Activated naive CD8-positive, alpha-beta T cell (primary cell): ENCODE data around the gene TNNT1.
A peak's percentile ranks its signal among the peaks of the same experiment; 100 is the strongest.

Experiments used
- H3K27ac Mint-ChIP-seq: one replicate; pipeline ENCODE4 v1.8.0; 2021; ENCODE audit warnings: mixed read lengths
- H3K27me3 Mint-ChIP-seq: one replicate; pipeline ENCODE4 v1.8.0; 2021; ENCODE audit warnings: mixed read lengths
- H3K36me3 Mint-ChIP-seq: one replicate; pipeline ENCODE4 v1.8.0; 2021; ENCODE audit warnings: mixed read lengths
- H3K4me1 Mint-ChIP-seq: one replicate; pipeline ENCODE4 v1.8.0; 2021; ENCODE audit warnings: low read depth, mixed read lengths
- H3K4me3 Mint-ChIP-seq: one replicate; pipeline ENCODE4 v1.8.0; 2021; ENCODE audit warnings: mild to moderate bottlenecking, mixed read lengths
- H3K9me3 Mint-ChIP-seq: one replicate; pipeline ENCODE4 v1.8.0; 2021; ENCODE audit warnings: low read depth, mixed read lengths

TNNT1 gene

DNA sequence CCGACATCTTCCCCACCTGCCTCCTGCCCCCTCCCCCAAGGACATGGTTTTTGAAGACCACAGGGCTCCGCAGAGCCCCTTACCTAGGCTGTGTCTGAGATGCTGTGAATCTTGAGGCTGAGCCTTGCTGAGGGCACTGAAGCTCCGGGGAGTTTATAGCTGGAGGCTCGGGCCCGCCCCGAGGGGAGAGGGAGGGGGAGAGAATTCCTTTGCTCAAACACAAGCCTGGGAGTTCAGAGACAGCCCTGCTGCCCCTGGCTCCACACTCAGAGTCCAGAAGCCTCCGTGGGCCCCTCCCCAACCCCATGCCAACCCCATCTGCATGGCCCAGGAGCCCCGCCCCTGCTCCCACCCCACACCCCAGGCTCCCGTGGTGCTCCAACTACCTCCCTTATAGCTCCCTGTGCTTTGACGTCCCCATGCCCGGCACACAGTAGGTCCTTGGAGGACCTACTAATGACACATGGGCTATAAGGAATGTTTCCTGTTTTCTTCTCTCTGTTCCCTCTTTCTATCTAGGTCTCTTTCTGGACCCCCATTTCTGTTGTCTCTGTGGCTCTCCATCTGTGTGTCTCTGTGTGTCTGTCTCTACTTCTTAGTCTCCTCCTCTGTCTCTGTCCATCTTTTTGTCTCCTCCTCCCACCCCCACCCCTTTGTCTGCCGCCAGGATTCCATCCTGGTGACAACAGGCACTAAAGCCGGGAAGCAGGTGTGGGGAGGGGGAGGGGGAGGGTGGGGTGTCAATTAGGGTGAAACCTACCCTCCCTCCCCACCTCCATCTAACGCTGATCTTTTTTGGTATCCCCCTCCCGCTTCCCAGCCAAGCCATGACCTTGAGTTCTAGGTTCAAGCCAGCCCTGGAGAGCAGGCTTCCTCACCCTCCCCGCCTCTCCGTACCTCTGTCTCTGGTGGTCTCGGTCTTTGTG lies at the start of gene TNNT1:
Gene TNNT1, minus strand, starts transcription at position 129 of the 926 bp plus-strand sequence. CDS start 2,049 bp downstream, outside the sequence.
- no peak within 1 kb of the TSS for H3K4me3 Mint-ChIP-seq
- H3K4me1 Mint-ChIP-seq, result peaks cover 19% of the 10 kb centered on the region
- H3K27ac Mint-ChIP-seq, result no peak within 1 kb of the TSS
- H3K36me3 Mint-ChIP-seq, result peaks cover 4% of the 10 kb centered on the region
- peaks cover 24% of the 10 kb centered on the region for H3K27me3 Mint-ChIP-seq
- peaks cover 6% of the 10 kb centered on the region for H3K9me3 Mint-ChIP-seq

DNA sequence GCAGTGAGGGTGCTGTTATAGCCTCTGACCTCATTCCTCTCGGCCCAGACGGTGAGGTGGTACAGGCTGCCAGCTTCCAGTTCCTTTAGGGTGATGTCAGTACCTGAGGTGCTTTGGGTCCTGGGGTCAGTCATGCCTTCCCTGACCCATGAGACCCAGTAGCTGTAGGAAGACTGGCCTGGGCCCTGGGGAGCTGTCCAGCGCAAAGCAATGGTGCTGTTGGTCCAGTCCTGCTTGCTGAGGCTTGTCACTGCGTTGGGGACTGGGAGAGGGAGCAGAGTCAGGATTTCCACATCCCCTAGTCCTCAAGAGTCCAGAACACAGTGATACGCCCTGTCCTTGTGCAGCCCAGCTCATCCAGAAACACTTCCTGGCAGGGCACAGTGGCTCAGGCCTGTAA lies 49.6 kb upstream of the TNNT1 start:
- no peaks in the 10 kb centered on the region for H3K36me3 Mint-ChIP-seq
- H3K27me3 Mint-ChIP-seq, result peaks cover 15% of the 10 kb centered on the region
- no peaks in the 10 kb centered on the region for H3K9me3 Mint-ChIP-seq
- no peaks in the 10 kb centered on the region for H3K4me1 Mint-ChIP-seq
- H3K27ac Mint-ChIP-seq, result no peak overlapping the region
- H3K4me3 Mint-ChIP-seq, result no peak overlapping the region

GRCh38 chr19:55197528-55197927 lies 48.5 kb upstream of the TNNT1 start:
- Mint-ChIP-seq H3K9me3 (no peaks in the 10 kb centered on the region), H3K27me3 (peaks cover 15% of the 10 kb centered on the region), H3K36me3 (no peaks in the 10 kb centered on the region), H3K4me1 (no peaks in the 10 kb centered on the region), H3K27ac (no peak overlapping the region), H3K4me3 (no peak overlapping the region)

GRCh38 chr19:55196803-55197202 lies 47.8 kb upstream of the TNNT1 start:
- Mint-ChIP-seq H3K4me1 (no peaks in the 10 kb centered on the region), H3K4me3 (no peak overlapping the region), H3K27ac (no peak overlapping the region), H3K27me3 (peaks cover 11% of the 10 kb centered on the region), H3K36me3 (no peaks in the 10 kb centered on the region), H3K9me3 (no peaks in the 10 kb centered on the region)

DNA sequence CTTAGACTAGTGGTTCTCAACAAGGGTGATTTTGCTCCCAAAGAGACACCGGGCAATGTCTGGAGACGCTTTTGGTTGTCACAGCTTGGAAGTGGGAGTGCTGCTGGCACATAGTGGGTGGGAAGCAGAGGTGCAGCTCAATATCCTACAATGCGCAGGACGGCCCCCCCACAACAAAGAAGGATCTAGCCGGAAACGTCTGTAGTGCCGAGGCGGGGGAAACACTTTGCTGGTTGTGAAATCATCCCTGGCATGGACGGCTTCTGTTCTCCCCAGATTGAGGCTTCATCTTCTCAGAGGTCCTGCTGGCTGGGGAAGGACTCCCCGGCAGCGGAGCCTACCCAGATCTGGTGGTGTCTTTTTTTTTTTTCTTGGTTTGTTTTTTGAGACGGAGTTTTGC lies 44.5 kb upstream of the TNNT1 start:
- Mint-ChIP-seq H3K4me3 (no peak overlapping the region), H3K4me1 (peaks cover 4% of the 10 kb centered on the region), H3K9me3 (no peaks in the 10 kb centered on the region), H3K27ac (no peak overlapping the region), H3K36me3 (no peaks in the 10 kb centered on the region), H3K27me3 (peaks cover 7% of the 10 kb centered on the region)

DNA sequence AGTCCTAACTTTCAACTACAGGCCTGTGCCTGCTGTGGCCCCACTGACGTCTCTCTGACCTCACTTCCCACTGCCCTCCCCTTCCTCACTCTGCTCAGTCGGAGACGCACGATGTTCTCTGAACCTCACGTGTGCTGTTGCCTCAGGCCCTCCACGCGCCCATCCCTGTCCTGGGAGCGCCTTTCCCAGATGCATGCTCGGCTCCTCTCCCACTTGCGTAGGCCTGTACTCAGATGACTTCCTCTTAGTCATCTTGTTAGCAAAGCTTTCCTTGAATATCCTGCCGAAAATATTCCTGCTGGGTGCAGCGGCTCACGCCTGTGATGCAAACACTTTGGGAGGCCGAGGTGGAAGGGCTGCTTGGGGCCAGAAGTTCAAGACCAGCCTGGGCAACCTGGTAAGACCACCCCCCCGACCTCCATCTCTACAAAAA lies 40.4 kb upstream of the TNNT1 start:
- Mint-ChIP-seq H3K9me3 (no peaks in the 10 kb centered on the region), H3K4me3 (no peak overlapping the region), H3K4me1 (peaks cover 5% of the 10 kb centered on the region), H3K27me3 (peaks cover 6% of the 10 kb centered on the region), H3K27ac (no peak overlapping the region), H3K36me3 (no peaks in the 10 kb centered on the region)

DNA sequence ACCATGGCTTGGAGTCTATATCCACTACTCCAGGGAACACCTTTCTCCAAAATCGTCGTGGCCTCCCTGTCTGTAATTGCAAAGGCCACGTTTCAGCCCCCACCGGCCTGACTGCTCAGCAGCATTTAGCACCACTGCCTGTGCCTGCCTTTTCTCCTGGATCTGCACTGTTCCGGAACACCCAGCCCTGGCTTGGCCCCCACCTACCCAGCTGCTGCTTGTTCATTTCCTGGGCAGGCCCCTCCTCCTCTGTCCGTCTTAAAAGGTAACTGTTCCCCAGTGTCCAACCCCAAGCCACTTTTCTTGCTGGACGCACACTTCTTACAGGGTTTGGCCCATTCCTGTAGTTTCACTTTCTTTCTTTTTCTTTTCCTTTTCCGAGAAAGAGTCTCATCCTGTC lies 39.6 kb upstream of the TNNT1 start:
- no peak overlapping the region for H3K4me3 Mint-ChIP-seq
- no peak overlapping the region for H3K27ac Mint-ChIP-seq
- H3K36me3 Mint-ChIP-seq, result no peaks in the 10 kb centered on the region
- H3K4me1 Mint-ChIP-seq, result peaks cover 5% of the 10 kb centered on the region
- H3K9me3 Mint-ChIP-seq, result no peaks in the 10 kb centered on the region
- H3K27me3 Mint-ChIP-seq, result peaks cover 6% of the 10 kb centered on the region

DNA sequence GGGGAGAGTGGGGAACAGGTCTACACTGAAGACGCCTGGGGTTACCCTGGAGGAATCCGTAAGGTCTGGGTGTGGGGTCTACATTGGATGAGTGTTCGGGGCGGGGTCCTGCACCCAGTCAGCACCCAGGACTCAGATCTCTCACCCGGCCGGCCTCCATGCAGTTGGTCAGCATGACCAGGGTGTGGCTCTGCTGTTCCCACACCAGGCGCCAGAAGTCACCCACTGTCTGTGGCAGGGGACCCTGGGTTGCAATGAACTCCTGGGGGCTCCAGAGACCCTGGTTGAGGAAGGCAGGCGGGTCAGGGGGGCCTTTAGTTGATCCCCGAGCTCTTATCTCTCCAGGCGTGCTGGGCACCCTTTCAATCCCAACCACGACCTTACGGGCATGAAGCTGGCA lies 37.1 kb upstream of the TNNT1 start:
- Mint-ChIP-seq H3K4me1 (peaks cover 5% of the 10 kb centered on the region), H3K9me3 (no peaks in the 10 kb centered on the region), H3K27me3 (peaks cover 13% of the 10 kb centered on the region), H3K36me3 (no peaks in the 10 kb centered on the region), H3K27ac (no peak overlapping the region), H3K4me3 (no peak overlapping the region)

GRCh38 chr19:55181740-55182139 lies 32.7 kb upstream of the TNNT1 start:
- Mint-ChIP-seq H3K27ac (no peak overlapping the region), H3K4me1 (peaks cover 17% of the 10 kb centered on the region), H3K36me3 (no peaks in the 10 kb centered on the region), H3K9me3 (no peaks in the 10 kb centered on the region), H3K4me3 (no peak overlapping the region), H3K27me3 (peaks cover 21% of the 10 kb centered on the region)

- Mint-ChIP-seq H3K27me3 (peaks cover 32% of the 10 kb centered on the region), H3K4me1 (peaks cover 23% of the 10 kb centered on the region), H3K4me3 (peak within 1 kb of the TSS; percentile 79), H3K27ac (no peak within 1 kb of the TSS), H3K9me3 (no peaks in the 10 kb centered on the region), H3K36me3 (no peaks in the 10 kb centered on the region)
Observed at GRCh38 chr19:55179606-55180484, 30.8 kb upstream of the TNNT1 start, which contains the start of gene SYT5. SYT5 (minus strand) TSS chr19:55180289; CDS start chr19:55179041, 1,248 bp downstream.

- Mint-ChIP-seq H3K4me1 (peaks cover 26% of the 10 kb centered on the region), H3K36me3 (no peaks in the 10 kb centered on the region), H3K27ac (no peak overlapping the region), H3K9me3 (no peaks in the 10 kb centered on the region), H3K4me3 (peak overlapping the region; percentile 79), H3K27me3 (peaks cover 37% of the 10 kb centered on the region)
Observed at GRCh38 chr19:55178781-55179599, 30.0 kb upstream of the TNNT1 start.

DNA sequence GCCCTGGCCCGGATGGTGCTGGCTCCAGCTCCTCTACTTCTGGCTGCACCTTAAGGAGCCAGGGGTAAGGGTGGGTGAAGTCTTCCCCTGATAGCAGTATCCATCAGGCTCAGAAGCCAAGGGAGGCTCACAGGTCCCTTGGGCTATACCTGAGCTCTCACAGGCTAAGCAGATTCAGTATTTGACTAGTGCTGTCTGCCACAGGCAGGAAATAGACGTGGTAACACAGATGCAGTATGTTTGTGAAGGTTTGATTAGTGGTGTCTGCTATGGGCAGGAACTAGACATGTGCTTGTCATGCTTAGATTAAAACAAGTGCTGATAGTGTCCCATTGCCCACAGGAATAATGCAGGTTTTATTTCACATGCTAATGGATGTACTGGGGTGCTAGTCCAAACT lies 27.1 kb upstream of the TNNT1 start:
- peaks cover 33% of the 10 kb centered on the region for H3K4me1 Mint-ChIP-seq

GRCh38 chr19:55175117-55175867 lies 26.3 kb upstream of the TNNT1 start:
- Mint-ChIP-seq H3K4me3 (no peak overlapping the region), H3K36me3 (no peaks in the 10 kb centered on the region), H3K27ac (no peak overlapping the region), H3K27me3 (peaks cover 41% of the 10 kb centered on the region), H3K9me3 (no peaks in the 10 kb centered on the region), H3K4me1 (peaks cover 30% of the 10 kb centered on the region)

More for the DNA sequence above, 27.1 kb upstream of the TNNT1 start:
- H3K4me3 Mint-ChIP-seq, result no peak overlapping the region
- no peaks in the 10 kb centered on the region for H3K9me3 Mint-ChIP-seq
- no peaks in the 10 kb centered on the region for H3K36me3 Mint-ChIP-seq
- H3K27me3 Mint-ChIP-seq, result peaks cover 41% of the 10 kb centered on the region
- no peak overlapping the region for H3K27ac Mint-ChIP-seq
